SU-DHL-6 (cell line): ENCODE results near the gene PLEK.

Experiments used
- EZH2phosphoT487 ChIP-seq: fragments of 200-600 bp; sonication (generic), shearing (Covaris generic); conservative IDR thresholded peaks from 2 replicates; pipeline ENCODE4 v1.6.1; 2018; ENCODE audit warnings: mild to moderate bottlenecking, antibody characterized with exemption, low read length, moderate library complexity, mixed read lengths
- TF ChIP-seq, protein P1 (sequence below): fragments of 200-600 bp; sonication (generic); IDR thresholded peaks from one replicate; pipeline ENCODE4 v1.5.1; 2017; ENCODE audit warnings: antibody characterized with exemption, mild to moderate bottlenecking, low read length, moderate library complexity; ENCODE audit not compliant: insufficient read depth, poor library complexity, severe bottlenecking

GRCh38 chr2:68423966-68424650 lies 59.0 kb downstream of the PLEK start:
- TF ChIP-seq, protein P1, sequence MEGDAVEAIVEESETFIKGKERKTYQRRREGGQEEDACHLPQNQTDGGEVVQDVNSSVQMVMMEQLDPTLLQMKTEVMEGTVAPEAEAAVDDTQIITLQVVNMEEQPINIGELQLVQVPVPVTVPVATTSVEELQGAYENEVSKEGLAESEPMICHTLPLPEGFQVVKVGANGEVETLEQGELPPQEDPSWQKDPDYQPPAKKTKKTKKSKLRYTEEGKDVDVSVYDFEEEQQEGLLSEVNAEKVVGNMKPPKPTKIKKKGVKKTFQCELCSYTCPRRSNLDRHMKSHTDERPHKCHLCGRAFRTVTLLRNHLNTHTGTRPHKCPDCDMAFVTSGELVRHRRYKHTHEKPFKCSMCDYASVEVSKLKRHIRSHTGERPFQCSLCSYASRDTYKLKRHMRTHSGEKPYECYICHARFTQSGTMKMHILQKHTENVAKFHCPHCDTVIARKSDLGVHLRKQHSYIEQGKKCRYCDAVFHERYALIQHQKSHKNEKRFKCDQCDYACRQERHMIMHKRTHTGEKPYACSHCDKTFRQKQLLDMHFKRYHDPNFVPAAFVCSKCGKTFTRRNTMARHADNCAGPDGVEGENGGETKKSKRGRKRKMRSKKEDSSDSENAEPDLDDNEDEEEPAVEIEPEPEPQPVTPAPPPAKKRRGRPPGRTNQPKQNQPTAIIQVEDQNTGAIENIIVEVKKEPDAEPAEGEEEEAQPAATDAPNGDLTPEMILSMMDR: no peak
- TF ChIP-seq EZH2phosphoT487: no peak
